ENCODE results near the gene CLCN6.

DNA sequence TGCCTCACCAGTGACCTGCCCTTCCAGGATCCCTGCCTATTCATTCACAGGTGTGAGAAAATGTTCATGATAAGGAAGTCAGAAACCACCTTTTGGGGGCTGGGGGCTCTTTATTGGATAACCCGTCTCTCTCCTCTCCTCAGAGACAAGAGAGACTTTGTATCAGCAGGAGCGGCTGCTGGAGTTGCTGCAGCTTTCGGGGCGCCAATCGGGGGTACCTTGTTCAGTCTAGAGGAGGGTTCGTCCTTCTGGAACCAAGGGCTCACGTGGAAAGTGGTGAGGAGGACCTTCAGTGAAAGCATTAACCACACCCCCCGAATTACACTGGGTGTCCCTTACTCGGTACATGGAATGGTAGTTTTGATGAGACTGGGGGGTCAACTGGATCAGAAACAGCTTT lies 21.0 kb downstream of the CLCN6 start:
- TF ChIP-seq, protein P1, sequence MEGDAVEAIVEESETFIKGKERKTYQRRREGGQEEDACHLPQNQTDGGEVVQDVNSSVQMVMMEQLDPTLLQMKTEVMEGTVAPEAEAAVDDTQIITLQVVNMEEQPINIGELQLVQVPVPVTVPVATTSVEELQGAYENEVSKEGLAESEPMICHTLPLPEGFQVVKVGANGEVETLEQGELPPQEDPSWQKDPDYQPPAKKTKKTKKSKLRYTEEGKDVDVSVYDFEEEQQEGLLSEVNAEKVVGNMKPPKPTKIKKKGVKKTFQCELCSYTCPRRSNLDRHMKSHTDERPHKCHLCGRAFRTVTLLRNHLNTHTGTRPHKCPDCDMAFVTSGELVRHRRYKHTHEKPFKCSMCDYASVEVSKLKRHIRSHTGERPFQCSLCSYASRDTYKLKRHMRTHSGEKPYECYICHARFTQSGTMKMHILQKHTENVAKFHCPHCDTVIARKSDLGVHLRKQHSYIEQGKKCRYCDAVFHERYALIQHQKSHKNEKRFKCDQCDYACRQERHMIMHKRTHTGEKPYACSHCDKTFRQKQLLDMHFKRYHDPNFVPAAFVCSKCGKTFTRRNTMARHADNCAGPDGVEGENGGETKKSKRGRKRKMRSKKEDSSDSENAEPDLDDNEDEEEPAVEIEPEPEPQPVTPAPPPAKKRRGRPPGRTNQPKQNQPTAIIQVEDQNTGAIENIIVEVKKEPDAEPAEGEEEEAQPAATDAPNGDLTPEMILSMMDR (IDR thresholded peaks at IDR 0.05): no peak
- no peak for TF ChIP-seq EP300 (IDR thresholded peaks at IDR 0.05)
